DMS79 treated with DMSO at 0.1 percent for 48 hours (cell line): Measurements from ENCODE around the gene VMAC.

Experiments used
- DNase-seq: peaks from one replicate; lab custom pipeline; 2025; lab: John Stamatoyannopoulos, UW

The VMAC gene

GRCh38 chr19:5931251-5931650 lies 26.6 kb downstream of the VMAC start:
- DNase-seq = no peak

GRCh38 chr19:5932146-5932545 lies 27.5 kb downstream of the VMAC start:
- DNase-seq = no peak

- no peak for DNase-seq
These were observed 28.1 kb downstream of the VMAC start for GRCh38 chr19:5932609-5933262.

- DNase-seq = no peak
These were observed 28.9 kb downstream of the VMAC start for GRCh38 chr19:5933391-5934068.

GRCh38 chr19:5934069-5934401 lies 29.4 kb downstream of the VMAC start:
- DNase-seq = no peak

- no peak for DNase-seq
These were observed 30.3 kb downstream of the VMAC start for GRCh38 chr19:5934774-5935472.

GRCh38 chr19:5935473-5936291 lies 31.0 kb downstream of the VMAC start:
- no peak for DNase-seq

- DNase-seq = no peak
These were observed 31.6 kb downstream of the VMAC start for GRCh38 chr19:5936292-5936592.

GRCh38 chr19:5937550-5937949 lies 32.9 kb downstream of the VMAC start:
- no peak for DNase-seq

- no peak for DNase-seq
These were observed 35.9 kb downstream of the VMAC start for GRCh38 chr19:5940260-5941208.

- DNase-seq = no peak
These were observed 37.0 kb downstream of the VMAC start for GRCh38 chr19:5941673-5942072.

GRCh38 chr19:5943045-5943444 lies 38.4 kb downstream of the VMAC start:
- DNase-seq = no peak

- DNase-seq = no peak
These were observed 39.0 kb downstream of the VMAC start for GRCh38 chr19:5943623-5944022.

- DNase-seq = no peak
These were observed 42.8 kb downstream of the VMAC start for GRCh38 chr19:5947435-5947834.

- DNase-seq = no peak
These were observed 44.3 kb downstream of the VMAC start for GRCh38 chr19:5948752-5949564.

GRCh38 chr19:5949792-5950305 lies 45.2 kb downstream of the VMAC start:
- DNase-seq = peak; percentile 91

- no peak for DNase-seq
These were observed 46.1 kb downstream of the VMAC start for GRCh38 chr19:5950741-5951140.

- no peak for DNase-seq
These were observed 46.7 kb downstream of the VMAC start for GRCh38 chr19:5951338-5951861.

GRCh38 chr19:5952193-5953029 lies 47.7 kb downstream of the VMAC start:
- peak; percentile 5 for DNase-seq
